Measurements from ENCODE around the gene MEI1.

GRCh38 chr22:41780746-41781505 lies 81.6 kb downstream of the MEI1 start:
- no peak for TF ChIP-seq CTCF (IDR thresholded peaks at IDR 0.05)
- no peak for TF ChIP-seq POLR2AphosphoS5 (IDR thresholded peaks at IDR 0.05)
